ENCODE results near the gene SPINK4.

SPINK4 gene

DNA sequence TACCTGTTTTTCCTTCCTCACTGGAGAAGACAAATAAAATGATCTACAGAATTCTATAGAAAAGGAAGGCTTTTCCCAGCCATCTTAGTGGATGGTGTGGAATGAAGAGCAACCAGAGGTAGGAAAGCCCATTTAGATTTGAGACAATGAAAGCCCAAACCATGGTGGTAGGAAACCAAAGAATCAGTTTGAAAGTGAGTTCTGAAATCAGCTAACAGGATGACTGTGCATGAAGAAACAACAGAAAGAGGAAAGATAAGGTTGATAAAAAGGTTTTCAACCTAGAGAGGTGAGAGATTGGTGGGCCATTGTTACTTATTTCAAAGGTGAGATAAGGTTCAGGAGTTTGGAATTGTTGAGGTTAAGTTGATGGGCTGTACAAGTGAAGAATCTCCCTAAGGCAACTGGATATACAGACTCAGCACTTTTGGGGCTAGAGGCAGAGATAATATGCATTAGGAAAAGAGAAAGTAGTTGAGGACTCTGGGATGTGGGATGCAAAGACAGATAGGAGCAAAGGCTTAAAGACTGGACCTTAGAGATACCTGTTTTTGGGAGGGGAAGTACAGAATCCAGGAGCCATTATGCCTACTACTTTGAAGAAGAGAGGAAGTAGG lies 27.3 kb downstream of the SPINK4 start:
- H3K79me2 ChIP-seq (ENCODE audit: control insufficient read depth, low read length), result peaks cover 41% of the 10 kb centered on the region
- H3F3A ChIP-seq (ENCODE audit: control insufficient read depth, insufficient read depth), result no peaks in the 10 kb centered on the region
- H3K36me3 ChIP-seq (ENCODE audit: control insufficient read depth, low read length), result peaks cover 74% of the 10 kb centered on the region
- H3K27me3 ChIP-seq (ENCODE audit: control insufficient read depth, low read length), result no peaks in the 10 kb centered on the region
- TF ChIP-seq EZH2phosphoT487 (IDR thresholded peaks at IDR 0.05; ENCODE audit: borderline replicate concordance, low read length), result no peak
- TF ChIP-seq, protein P1, sequence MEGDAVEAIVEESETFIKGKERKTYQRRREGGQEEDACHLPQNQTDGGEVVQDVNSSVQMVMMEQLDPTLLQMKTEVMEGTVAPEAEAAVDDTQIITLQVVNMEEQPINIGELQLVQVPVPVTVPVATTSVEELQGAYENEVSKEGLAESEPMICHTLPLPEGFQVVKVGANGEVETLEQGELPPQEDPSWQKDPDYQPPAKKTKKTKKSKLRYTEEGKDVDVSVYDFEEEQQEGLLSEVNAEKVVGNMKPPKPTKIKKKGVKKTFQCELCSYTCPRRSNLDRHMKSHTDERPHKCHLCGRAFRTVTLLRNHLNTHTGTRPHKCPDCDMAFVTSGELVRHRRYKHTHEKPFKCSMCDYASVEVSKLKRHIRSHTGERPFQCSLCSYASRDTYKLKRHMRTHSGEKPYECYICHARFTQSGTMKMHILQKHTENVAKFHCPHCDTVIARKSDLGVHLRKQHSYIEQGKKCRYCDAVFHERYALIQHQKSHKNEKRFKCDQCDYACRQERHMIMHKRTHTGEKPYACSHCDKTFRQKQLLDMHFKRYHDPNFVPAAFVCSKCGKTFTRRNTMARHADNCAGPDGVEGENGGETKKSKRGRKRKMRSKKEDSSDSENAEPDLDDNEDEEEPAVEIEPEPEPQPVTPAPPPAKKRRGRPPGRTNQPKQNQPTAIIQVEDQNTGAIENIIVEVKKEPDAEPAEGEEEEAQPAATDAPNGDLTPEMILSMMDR (IDR thresholded peaks at IDR 0.05; ENCODE audit: low read depth, low read length, poor library complexity, severe bottlenecking), result no peak
- no peaks in the 10 kb centered on the region for H4K20me1 ChIP-seq (ENCODE audit: control insufficient read depth, insufficient read depth, low read depth, low read length)
- no peak overlapping the region for H3K4me2 ChIP-seq (ENCODE audit: low read length)
- no peak overlapping the region for H3K4me3 ChIP-seq (ENCODE audit: low read length)
- peaks cover 16% of the 10 kb centered on the region for H3K4me1 ChIP-seq (ENCODE audit: control insufficient read depth, low read length)
- no peaks in the 10 kb centered on the region for H3K9me3 ChIP-seq (ENCODE audit: control insufficient read depth, insufficient read depth, low read length)
- H3K27ac ChIP-seq (ENCODE audit: low read depth, low read length), result no peak overlapping the region
- H3K9me2 ChIP-seq (replicated peaks; ENCODE audit: control insufficient read depth, low read length), result no peaks in the 10 kb centered on the region

DNA sequence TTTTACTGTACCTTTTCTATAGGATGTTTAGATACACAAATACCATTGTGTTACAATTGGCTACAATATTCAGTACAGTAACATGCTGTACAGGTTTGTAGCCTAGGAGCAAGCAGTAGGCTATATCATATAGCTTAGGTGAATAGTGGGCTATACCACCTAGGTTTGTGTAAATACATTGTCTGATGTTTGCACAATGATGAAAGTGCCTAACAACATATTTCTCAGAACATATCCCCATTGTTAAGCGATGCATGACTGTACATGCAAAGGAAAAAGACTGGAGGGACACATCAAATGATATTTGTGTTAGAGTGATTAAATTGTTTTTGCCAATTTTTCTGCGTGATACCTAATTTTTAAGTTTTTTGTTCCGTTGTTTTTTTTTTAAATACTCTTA lies 30.2 kb downstream of the SPINK4 start:
- H4K20me1 ChIP-seq (ENCODE audit: control insufficient read depth, insufficient read depth, low read depth, low read length), result no peaks in the 10 kb centered on the region
- no peak overlapping the region for H3K27ac ChIP-seq (ENCODE audit: low read depth, low read length)
- H3F3A ChIP-seq (ENCODE audit: control insufficient read depth, insufficient read depth), result no peaks in the 10 kb centered on the region
- no peaks in the 10 kb centered on the region for H3K27me3 ChIP-seq (ENCODE audit: control insufficient read depth, low read length)
- no peak overlapping the region for H3K4me3 ChIP-seq (ENCODE audit: low read length)
- no peak for TF ChIP-seq EZH2phosphoT487 (IDR thresholded peaks at IDR 0.05; ENCODE audit: borderline replicate concordance, low read length)
- TF ChIP-seq, protein P1 (IDR thresholded peaks at IDR 0.05; ENCODE audit: low read depth, low read length, poor library complexity, severe bottlenecking), result no peak
- H3K36me3 ChIP-seq (ENCODE audit: control insufficient read depth, low read length), result peaks cover 70% of the 10 kb centered on the region
- H3K4me1 ChIP-seq (ENCODE audit: control insufficient read depth, low read length), result peaks cover 8% of the 10 kb centered on the region
- H3K79me2 ChIP-seq (ENCODE audit: control insufficient read depth, low read length), result peaks cover 15% of the 10 kb centered on the region
- H3K9me3 ChIP-seq (ENCODE audit: control insufficient read depth, insufficient read depth, low read length), result no peaks in the 10 kb centered on the region
- H3K4me2 ChIP-seq (ENCODE audit: low read length), result no peak overlapping the region
- no peaks in the 10 kb centered on the region for H3K9me2 ChIP-seq (replicated peaks; ENCODE audit: control insufficient read depth, low read length)

GRCh38 chr9:33272061-33272460 lies 32.1 kb downstream of the SPINK4 start:
- Histone ChIP-seq H3K4me3 (ENCODE audit: low read length) (no peak overlapping the region), H3K79me2 (ENCODE audit: control insufficient read depth, low read length) (no peaks in the 10 kb centered on the region), H3K4me1 (ENCODE audit: control insufficient read depth, low read length) (no peaks in the 10 kb centered on the region), H3F3A (ENCODE audit: control insufficient read depth, insufficient read depth) (no peaks in the 10 kb centered on the region), H3K9me3 (ENCODE audit: control insufficient read depth, insufficient read depth, low read length) (no peaks in the 10 kb centered on the region), H4K20me1 (ENCODE audit: control insufficient read depth, insufficient read depth, low read depth, low read length) (no peaks in the 10 kb centered on the region), H3K27me3 (ENCODE audit: control insufficient read depth, low read length) (no peaks in the 10 kb centered on the region), H3K36me3 (ENCODE audit: control insufficient read depth, low read length) (peaks cover 76% of the 10 kb centered on the region), H3K9me2 (replicated peaks; ENCODE audit: control insufficient read depth, low read length) (no peaks in the 10 kb centered on the region), H3K27ac (ENCODE audit: low read depth, low read length) (no peak overlapping the region), H3K4me2 (ENCODE audit: low read length) (no peak overlapping the region)
- TF ChIP-seq, protein P1 (IDR thresholded peaks at IDR 0.05; ENCODE audit: low read depth, low read length, poor library complexity, severe bottlenecking), result no peak
- TF ChIP-seq EZH2phosphoT487 (IDR thresholded peaks at IDR 0.05; ENCODE audit: borderline replicate concordance, low read length), result no peak

Data from DOHH2 (cell line).